Measurements from ENCODE around the gene SMS. TPM values are rescaled to one million over a fixed set of nuclear protein-coding genes. Genes with fewer than 3 reads are reported as not detected.

The SMS gene
- total RNA-seq, 1 experiment from 2014 or later = 173 TPM

DNA sequence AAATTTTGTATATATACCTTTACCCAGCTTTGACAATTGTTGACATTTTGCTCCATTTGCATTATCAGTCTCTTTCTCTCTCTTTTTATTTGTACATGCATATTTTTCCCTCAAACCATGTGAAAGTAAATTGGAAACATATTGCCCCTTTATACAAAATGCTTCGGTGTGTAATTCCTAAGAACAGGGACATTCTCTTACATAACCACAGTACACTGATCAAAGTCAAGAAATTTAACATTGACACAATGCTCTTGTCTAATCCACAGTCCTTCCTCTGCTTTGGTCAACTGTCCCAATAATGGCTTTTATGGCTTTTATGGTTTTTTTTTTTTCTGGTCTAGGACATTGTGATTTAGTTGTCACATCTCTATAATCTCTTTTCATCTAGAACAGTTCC is 9.5 kb upstream of the SMS start (continued):
- TF ChIP-seq, protein P1, sequence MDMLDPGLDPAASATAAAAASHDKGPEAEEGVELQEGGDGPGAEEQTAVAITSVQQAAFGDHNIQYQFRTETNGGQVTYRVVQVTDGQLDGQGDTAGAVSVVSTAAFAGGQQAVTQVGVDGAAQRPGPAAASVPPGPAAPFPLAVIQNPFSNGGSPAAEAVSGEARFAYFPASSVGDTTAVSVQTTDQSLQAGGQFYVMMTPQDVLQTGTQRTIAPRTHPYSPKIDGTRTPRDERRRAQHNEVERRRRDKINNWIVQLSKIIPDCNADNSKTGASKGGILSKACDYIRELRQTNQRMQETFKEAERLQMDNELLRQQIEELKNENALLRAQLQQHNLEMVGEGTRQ (CRISPR knock-in tag; IDR thresholded peaks at IDR 0.05) = no peak
- TF ChIP-seq KAT7 (CRISPR knock-in tag; IDR thresholded peaks at IDR 0.05; ENCODE audit: borderline replicate concordance) = no peak
- TF ChIP-seq ZNF423 (CRISPR knock-in tag; IDR thresholded peaks at IDR 0.05) = no peak
- TF ChIP-seq, protein P2, sequence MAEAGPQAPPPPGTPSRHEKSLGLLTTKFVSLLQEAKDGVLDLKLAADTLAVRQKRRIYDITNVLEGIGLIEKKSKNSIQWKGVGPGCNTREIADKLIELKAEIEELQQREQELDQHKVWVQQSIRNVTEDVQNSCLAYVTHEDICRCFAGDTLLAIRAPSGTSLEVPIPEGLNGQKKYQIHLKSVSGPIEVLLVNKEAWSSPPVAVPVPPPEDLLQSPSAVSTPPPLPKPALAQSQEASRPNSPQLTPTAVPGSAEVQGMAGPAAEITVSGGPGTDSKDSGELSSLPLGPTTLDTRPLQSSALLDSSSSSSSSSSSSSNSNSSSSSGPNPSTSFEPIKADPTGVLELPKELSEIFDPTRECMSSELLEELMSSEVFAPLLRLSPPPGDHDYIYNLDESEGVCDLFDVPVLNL (CRISPR knock-in tag; IDR thresholded peaks at IDR 0.05; ENCODE audit: borderline replicate concordance, low read depth) = no peak
- no peak for TF ChIP-seq ZNF396 (CRISPR knock-in tag; IDR thresholded peaks at IDR 0.05; ENCODE audit: borderline replicate concordance)

DNA sequence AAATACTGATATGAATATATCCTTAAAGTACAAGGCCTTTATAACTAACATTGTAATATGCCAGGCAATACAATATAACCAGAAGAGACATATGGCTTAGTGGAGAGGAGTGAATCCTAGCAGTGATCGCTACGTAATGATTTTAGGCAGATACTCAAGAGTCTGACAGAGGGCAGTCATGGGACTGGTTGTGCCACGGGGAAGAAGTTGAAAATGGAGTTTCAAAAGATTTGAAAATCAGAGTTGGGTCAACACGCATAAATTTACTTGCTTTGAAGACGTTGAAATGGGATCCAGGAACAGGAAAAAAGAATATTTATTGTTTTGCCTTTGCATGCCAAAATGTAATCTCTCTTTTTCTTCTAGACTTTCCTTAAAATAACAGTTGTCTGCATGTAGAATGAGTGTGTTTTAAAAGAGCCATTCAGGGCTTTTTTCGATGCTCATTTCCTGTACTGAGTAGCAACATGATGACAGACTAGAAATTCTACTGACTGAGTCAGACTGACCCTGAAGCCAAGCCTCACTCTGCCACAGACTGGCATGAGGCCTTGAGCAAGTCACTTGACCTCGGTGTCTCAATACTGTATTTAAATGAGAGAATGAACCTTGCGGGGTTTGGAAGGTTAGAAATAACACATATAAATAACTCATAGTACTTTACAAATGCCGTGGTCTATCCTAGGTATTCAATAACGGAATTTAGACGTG is 8.1 kb upstream of the SMS start:
- ChIA-PET CTCF (no interaction called here), POLR2A (no interaction called here)
- peaks cover 14% of the 10 kb centered on the region for H3K4me1 Mint-ChIP-seq
- no peak for ATAC-seq
- H3K36me3 Mint-ChIP-seq = no peaks in the 10 kb centered on the region
- H3K4me3 Mint-ChIP-seq = no peak overlapping the region
- H3K27ac Mint-ChIP-seq = no peak overlapping the region
- no peaks in the 10 kb centered on the region; the same call in 1 of the 2 replicates for H3K27me3 Mint-ChIP-seq (ENCODE audit: low read depth)
- no peak for DNase-seq (ENCODE audit: low spot score)
- TF ChIP-seq, protein P3, sequence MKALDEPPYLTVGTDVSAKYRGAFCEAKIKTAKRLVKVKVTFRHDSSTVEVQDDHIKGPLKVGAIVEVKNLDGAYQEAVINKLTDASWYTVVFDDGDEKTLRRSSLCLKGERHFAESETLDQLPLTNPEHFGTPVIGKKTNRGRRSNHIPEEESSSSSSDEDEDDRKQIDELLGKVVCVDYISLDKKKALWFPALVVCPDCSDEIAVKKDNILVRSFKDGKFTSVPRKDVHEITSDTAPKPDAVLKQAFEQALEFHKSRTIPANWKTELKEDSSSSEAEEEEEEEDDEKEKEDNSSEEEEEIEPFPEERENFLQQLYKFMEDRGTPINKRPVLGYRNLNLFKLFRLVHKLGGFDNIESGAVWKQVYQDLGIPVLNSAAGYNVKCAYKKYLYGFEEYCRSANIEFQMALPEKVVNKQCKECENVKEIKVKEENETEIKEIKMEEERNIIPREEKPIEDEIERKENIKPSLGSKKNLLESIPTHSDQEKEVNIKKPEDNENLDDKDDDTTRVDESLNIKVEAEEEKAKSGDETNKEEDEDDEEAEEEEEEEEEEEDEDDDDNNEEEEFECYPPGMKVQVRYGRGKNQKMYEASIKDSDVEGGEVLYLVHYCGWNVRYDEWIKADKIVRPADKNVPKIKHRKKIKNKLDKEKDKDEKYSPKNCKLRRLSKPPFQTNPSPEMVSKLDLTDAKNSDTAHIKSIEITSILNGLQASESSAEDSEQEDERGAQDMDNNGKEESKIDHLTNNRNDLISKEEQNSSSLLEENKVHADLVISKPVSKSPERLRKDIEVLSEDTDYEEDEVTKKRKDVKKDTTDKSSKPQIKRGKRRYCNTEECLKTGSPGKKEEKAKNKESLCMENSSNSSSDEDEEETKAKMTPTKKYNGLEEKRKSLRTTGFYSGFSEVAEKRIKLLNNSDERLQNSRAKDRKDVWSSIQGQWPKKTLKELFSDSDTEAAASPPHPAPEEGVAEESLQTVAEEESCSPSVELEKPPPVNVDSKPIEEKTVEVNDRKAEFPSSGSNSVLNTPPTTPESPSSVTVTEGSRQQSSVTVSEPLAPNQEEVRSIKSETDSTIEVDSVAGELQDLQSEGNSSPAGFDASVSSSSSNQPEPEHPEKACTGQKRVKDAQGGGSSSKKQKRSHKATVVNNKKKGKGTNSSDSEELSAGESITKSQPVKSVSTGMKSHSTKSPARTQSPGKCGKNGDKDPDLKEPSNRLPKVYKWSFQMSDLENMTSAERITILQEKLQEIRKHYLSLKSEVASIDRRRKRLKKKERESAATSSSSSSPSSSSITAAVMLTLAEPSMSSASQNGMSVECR (CRISPR knock-in tag; IDR thresholded peaks at IDR 0.05; ENCODE audit: borderline replicate concordance) = no peak
- TF ChIP-seq, protein P4, sequence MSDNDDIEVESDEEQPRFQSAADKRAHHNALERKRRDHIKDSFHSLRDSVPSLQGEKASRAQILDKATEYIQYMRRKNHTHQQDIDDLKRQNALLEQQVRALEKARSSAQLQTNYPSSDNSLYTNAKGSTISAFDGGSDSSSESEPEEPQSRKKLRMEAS (CRISPR knock-in tag; IDR thresholded peaks at IDR 0.05) = no peak
- TF ChIP-seq KAT7 (CRISPR knock-in tag; IDR thresholded peaks at IDR 0.05; ENCODE audit: borderline replicate concordance) (no peak), NFYB (CRISPR knock-in tag; conservative IDR thresholded peaks at IDR 0.05; ENCODE audit: low read depth) (no peak), TCF7 (CRISPR knock-in tag; IDR thresholded peaks at IDR 0.05; ENCODE audit: low read depth) (no peak), GTF2I (CRISPR knock-in tag; conservative IDR thresholded peaks at IDR 0.05) (no peak), FOXK1 (CRISPR knock-in tag; IDR thresholded peaks at IDR 0.05) (no peak), ZNF396 (CRISPR knock-in tag; IDR thresholded peaks at IDR 0.05; ENCODE audit: borderline replicate concordance) (no peak)
- TF ChIP-seq, protein P5, sequence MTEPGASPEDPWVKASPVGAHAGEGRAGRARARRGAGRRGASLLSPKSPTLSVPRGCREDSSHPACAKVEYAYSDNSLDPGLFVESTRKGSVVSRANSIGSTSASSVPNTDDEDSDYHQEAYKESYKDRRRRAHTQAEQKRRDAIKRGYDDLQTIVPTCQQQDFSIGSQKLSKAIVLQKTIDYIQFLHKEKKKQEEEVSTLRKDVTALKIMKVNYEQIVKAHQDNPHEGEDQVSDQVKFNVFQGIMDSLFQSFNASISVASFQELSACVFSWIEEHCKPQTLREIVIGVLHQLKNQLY (CRISPR knock-in tag; IDR thresholded peaks at IDR 0.05) = no peak
- TF ChIP-seq, protein P6, sequence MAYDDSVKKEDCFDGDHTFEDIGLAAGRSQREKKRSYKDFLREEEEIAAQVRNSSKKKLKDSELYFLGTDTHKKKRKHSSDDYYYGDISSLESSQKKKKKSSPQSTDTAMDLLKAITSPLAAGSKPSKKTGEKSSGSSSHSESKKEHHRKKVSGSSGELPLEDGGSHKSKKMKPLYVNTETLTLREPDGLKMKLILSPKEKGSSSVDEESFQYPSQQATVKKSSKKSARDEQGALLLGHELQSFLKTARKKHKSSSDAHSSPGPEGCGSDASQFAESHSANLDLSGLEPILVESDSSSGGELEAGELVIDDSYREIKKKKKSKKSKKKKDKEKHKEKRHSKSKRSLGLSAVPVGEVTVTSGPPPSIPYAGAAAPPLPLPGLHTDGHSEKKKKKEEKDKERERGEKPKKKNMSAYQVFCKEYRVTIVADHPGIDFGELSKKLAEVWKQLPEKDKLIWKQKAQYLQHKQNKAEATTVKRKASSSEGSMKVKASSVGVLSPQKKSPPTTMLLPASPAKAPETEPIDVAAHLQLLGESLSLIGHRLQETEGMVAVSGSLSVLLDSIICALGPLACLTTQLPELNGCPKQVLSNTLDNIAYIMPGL (CRISPR knock-in tag; IDR thresholded peaks at IDR 0.05) = no peak
- TF ChIP-seq, protein P7, sequence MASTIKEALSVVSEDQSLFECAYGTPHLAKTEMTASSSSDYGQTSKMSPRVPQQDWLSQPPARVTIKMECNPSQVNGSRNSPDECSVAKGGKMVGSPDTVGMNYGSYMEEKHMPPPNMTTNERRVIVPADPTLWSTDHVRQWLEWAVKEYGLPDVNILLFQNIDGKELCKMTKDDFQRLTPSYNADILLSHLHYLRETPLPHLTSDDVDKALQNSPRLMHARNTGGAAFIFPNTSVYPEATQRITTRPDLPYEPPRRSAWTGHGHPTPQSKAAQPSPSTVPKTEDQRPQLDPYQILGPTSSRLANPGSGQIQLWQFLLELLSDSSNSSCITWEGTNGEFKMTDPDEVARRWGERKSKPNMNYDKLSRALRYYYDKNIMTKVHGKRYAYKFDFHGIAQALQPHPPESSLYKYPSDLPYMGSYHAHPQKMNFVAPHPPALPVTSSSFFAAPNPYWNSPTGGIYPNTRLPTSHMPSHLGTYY (CRISPR knock-in tag; IDR thresholded peaks at IDR 0.05) = no peak
- TF ChIP-seq, protein P8, sequence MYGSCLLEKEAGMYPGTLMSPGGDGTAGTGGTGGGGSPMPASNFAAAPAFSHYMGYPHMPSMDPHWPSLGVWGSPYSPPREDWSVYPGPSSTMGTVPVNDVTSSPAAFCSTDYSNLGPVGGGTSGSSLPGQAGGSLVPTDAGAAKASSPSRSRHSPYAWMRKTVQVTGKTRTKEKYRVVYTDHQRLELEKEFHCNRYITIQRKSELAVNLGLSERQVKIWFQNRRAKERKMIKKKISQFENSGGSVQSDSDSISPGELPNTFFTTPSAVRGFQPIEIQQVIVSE (CRISPR knock-in tag; IDR thresholded peaks at IDR 0.05; ENCODE audit: borderline replicate concordance) = no peak
- TF ChIP-seq, protein P9, sequence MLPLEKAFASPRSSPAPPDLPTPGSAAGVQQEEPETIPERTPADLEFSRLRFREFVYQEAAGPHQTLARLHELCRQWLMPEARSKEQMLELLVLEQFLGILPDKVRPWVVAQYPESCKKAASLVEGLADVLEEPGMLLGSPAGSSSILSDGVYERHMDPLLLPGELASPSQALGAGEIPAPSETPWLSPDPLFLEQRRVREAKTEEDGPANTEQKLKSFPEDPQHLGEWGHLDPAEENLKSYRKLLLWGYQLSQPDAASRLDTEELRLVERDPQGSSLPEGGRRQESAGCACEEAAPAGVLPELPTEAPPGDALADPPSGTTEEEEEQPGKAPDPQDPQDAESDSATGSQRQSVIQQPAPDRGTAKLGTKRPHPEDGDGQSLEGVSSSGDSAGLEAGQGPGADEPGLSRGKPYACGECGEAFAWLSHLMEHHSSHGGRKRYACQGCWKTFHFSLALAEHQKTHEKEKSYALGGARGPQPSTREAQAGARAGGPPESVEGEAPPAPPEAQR (CRISPR knock-in tag; IDR thresholded peaks at IDR 0.05) = no peak
- peaks cover 3% of the 10 kb centered on the region; the same call in 1 of the 2 replicates for H3K9me3 Mint-ChIP-seq

Data from WTC11 (cell line).